B cell (primary cell): ENCODE measurements around the gene FBN1.

Experiments used
- EZH2 ChIP-seq: IDR thresholded peaks from 2 replicates; pipeline ENCODE4 v1.6.1; 2012; ENCODE audit warnings: borderline replicate concordance, low read depth, mild to moderate bottlenecking, moderate library complexity, low read length; ENCODE audit not compliant: insufficient read depth, poor library complexity, severe bottlenecking
- TF ChIP-seq, protein P1 (sequence below): fragments of 200-600 bp; IDR thresholded peaks from one replicate; pipeline ENCODE4 v1.8.0; 2022; ENCODE audit warnings: antibody characterized with exemption, mild to moderate bottlenecking

DNA sequence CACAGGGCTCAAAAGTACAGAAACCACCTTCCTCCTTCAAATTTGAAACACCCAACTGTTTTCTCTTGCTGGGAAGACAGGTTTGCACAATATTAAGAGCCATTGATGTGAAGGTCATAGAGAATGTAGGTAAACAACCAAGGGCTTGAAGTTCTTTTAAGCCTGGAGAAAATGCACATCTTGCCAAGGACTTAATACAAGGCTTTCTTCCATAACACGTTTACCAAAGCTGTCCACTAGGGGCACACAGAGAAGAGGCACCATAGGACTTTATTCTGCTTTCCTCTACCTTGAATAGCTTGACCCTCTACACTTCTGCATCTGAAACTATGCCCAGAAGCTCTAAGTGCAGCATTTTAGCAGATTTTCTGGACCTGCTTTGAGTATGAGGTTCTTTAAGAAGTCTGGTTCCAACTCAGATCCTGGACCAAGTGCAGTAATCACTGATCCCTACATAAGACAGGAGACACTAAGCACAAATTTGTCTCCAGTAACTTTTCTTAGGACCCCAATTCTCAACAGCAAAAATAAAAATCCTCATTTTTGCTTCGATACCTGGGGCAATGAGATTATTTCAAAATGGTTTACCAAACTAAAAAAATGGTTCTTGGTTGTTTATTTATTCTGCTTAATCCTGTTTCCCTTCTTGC lies 138.0 kb downstream of the FBN1 start:
- TF ChIP-seq, protein P1, sequence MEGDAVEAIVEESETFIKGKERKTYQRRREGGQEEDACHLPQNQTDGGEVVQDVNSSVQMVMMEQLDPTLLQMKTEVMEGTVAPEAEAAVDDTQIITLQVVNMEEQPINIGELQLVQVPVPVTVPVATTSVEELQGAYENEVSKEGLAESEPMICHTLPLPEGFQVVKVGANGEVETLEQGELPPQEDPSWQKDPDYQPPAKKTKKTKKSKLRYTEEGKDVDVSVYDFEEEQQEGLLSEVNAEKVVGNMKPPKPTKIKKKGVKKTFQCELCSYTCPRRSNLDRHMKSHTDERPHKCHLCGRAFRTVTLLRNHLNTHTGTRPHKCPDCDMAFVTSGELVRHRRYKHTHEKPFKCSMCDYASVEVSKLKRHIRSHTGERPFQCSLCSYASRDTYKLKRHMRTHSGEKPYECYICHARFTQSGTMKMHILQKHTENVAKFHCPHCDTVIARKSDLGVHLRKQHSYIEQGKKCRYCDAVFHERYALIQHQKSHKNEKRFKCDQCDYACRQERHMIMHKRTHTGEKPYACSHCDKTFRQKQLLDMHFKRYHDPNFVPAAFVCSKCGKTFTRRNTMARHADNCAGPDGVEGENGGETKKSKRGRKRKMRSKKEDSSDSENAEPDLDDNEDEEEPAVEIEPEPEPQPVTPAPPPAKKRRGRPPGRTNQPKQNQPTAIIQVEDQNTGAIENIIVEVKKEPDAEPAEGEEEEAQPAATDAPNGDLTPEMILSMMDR = peak; percentile 76
- no peak for TF ChIP-seq EZH2
